HG03159 (cell line): ENCODE data around the gene CYP2C18.
"Not testable (repeated sequence)": the region's sequence is repeated elsewhere in the genome, so short reads cannot be mapped to it uniquely, and the experiment has no call there.

ENCODE experiments used
- ATAC-seq: cut with Tn5 transposase; IDR thresholded peaks from one replicate; pipeline ENCODE4 v1.9.1; 2021; ENCODE audit warnings: mild to moderate bottlenecking, moderate library complexity; ENCODE audit not compliant: unreplicated experiment

The CYP2C18 gene

DNA sequence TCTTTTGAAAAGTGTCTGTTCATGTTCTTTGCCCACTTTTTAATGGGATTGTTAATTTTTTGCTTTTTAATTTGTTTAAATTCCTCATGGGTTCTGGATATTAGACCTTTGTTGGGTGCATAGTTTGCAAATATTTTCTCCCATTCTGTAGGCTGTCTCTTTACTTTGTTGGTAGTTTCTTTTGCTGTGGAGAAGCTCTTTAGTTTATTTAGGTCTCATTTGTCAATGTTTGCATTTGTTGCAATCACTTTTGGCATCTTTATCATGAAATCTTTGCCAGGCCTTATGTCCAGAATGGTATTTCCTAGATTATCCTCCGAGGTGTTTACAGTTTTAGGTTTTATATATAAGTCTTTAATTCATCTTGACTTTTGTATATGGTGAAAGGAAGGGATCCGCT lies 55.1 kb downstream of the CYP2C18 start:
- ATAC-seq, result no peak

DNA sequence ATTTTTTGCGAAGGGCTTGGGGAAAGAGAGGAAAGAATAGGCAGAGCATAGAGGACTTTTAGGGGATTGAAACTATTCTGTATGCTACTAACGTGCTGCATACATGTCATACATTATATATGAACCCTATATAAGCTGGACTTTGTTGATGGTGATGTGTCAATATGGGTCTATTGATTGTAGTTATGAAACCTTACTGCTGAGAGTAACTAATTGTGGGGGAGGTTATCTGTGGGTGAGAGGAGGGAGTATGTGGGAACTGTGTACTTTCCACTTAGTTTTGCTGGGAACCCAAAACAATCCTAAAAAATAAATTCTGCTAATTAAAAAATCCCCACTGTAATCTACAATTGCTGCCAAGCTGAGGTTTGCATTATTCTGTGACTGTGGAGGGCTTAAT lies 63.6 kb downstream of the CYP2C18 start:
- ATAC-seq, result no peak

DNA sequence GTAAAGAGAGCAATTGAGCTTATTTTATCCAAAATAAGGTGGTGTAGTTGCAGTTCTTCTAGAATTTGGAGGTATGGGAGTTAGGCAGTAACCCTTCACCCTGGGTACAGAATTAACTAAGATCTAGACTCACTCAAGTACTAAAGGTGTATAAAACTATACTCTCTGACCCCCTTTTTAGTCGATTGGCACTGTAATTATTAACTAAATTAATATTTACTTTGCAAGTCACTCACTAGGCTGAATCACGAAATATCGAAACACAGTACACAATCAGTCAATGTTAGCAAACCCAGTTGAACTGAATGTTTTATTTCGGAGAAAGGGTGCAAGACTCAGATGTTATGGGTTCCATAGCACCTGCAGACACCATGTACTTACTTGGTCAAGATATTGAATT lies 64.3 kb downstream of the CYP2C18 start:
- ATAC-seq, result no peak

- ATAC-seq, result no peak
These were observed 74.4 kb downstream of the CYP2C18 start for GRCh38 chr10:94757916-94758315.

GRCh38 chr10:94760586-94761178 lies 77.2 kb downstream of the CYP2C18 start:
- ATAC-seq, result no peak

DNA sequence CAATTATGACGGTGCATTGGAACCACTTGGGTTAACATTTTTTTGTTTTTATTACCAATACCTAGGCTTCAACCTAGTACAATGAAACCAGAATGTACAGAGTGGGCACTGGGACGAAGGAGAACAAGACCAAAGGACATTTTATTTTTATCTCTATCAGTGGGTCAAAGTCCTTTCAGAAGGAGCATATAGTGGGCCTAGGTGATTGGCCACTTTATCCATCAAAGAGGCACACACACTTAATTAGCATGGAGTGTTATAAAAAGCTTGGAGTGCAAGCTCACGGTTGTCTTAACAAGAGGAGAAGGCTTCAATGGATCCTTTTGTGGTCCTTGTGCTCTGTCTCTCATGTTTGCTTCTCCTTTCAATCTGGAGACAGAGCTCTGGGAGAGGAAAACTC lies 78.9 kb downstream of the CYP2C18 start, which contains the start of gene CYP2C19:
CYP2C19 (plus strand) TSS at position 289 of the 400 bp plus-strand sequence; CDS start at position 314, 25 bp downstream.
- ATAC-seq, result no peak

- not testable (repeated sequence) for ATAC-seq
These were observed 91.9 kb downstream of the CYP2C18 start for GRCh38 chr10:94775425-94775824.

- ATAC-seq, result no peak
These were observed 94.4 kb downstream of the CYP2C18 start for GRCh38 chr10:94777886-94778458.

DNA sequence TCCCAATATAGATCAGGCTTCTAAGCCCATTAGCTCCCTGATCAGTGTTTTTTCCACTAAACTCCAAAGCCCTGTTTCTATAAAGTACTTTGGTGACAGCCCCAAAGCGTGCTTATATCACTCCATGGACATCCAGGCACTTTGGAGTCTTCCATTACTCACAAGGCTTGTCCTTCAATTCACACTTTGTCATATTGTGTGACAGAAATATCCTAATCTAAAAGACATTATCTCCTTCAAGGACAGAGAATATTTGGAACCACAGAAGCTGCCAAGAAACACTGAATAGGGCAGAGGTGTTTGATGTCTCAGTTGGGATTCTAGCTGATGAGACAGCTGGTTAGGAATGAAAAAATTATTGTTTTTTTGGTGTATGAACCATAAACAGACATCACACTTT lies 97.3 kb downstream of the CYP2C18 start:
- no peak for ATAC-seq

DNA sequence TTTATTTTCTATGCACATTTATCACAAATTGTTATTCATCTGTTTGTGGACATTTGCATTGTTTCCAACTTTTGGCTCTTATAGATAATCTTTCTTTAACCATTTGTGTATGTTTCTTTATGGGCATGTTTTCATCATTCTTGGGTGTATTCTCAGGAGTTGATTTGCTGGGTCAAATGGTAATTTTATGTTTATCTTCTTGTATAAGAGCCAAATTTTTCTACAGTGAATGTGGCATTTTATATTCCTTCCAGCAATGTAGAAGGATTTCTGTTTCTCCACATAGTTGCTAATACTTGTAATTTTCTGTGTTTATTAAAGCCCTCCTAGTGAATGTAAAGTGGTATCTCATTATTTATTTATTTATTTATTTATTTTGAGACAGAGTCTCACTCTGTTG lies 100.7 kb downstream of the CYP2C18 start:
- no peak for ATAC-seq

DNA sequence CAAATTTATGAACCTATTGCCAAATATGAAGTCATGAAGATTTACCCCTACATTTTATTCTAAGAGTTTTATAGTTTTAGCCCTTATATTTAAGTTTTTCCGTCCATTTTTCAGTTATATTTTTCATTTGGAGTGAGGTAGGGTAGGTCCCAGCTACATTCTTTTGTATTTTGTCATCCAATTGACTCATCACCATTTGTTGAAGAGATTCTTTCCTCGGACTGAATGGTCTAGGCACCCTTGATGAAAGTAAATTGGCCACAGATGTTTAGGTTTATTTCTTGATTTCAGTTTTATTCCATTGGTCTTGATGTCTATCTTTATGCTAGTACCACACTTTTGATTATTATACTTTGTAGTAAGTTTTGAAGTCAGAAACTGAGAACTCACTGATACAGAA lies 101.7 kb downstream of the CYP2C18 start:
- no peak for ATAC-seq
